SK-N-SH (cell line): Measurements from ENCODE around the gene PCNX2.

Source experiments
- CTCF ChIP-seq: fragments of 200-600 bp; sonication (generic); IDR thresholded peaks from 2 replicates; pipeline ENCODE4 v1.6.1; 2017; ENCODE audit warnings: antibody characterized with exemption, mild to moderate bottlenecking, moderate library complexity
- EP300 ChIP-seq, 2 experiments: IDR thresholded peaks; 2 replicates each; pipeline versions ENCODE4 v1.4.0 to v1.6.1; 2012; ENCODE audit warnings: borderline replicate concordance in 1 of 2, low read depth in 1 of 2, low read length in 1 of 2
- POLR2AphosphoS5 ChIP-seq: IDR thresholded peaks from 2 replicates; pipeline ENCODE4 v1.6.1; 2012; ENCODE audit warnings: low read depth, low read length
- TEAD4 ChIP-seq: IDR thresholded peaks from 2 replicates; pipeline ENCODE4 v1.4.0; 2012; ENCODE audit warnings: mild to moderate bottlenecking, borderline replicate concordance; ENCODE audit not compliant: insufficient read depth

- TF ChIP-seq CTCF (no peak), POLR2AphosphoS5 (no peak), EP300 (IDR thresholded peaks at IDR 0.05; ENCODE audit: borderline replicate concordance in 1 of 2, low read depth in 1 of 2, low read length in 1 of 2) (no peak), TEAD4 (no peak)
Measured at GRCh38 chr1:233248014-233248413, 47.5 kb downstream of the PCNX2 start.
